HG03025 (cell line): ENCODE results near the gene KLHL15.
"Not testable (repeated sequence)": the region's sequence is repeated elsewhere in the genome, so short reads cannot be mapped to it uniquely, and the experiment has no call there.

ENCODE experiments used
- ATAC-seq: cut with Tn5 transposase; IDR thresholded peaks from one replicate; pipeline ENCODE4 v1.9.1; 2021; ENCODE audit warnings: mild to moderate bottlenecking, moderate library complexity; ENCODE audit not compliant: unreplicated experiment, low FRiP score

The KLHL15 gene, protein sequence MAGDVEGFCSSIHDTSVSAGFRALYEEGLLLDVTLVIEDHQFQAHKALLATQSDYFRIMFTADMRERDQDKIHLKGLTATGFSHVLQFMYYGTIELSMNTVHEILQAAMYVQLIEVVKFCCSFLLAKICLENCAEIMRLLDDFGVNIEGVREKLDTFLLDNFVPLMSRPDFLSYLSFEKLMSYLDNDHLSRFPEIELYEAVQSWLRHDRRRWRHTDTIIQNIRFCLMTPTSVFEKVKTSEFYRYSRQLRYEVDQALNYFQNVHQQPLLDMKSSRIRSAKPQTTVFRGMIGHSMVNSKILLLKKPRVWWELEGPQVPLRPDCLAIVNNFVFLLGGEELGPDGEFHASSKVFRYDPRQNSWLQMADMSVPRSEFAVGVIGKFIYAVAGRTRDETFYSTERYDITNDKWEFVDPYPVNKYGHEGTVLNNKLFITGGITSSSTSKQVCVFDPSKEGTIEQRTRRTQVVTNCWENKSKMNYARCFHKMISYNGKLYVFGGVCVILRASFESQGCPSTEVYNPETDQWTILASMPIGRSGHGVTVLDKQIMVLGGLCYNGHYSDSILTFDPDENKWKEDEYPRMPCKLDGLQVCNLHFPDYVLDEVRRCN

DNA sequence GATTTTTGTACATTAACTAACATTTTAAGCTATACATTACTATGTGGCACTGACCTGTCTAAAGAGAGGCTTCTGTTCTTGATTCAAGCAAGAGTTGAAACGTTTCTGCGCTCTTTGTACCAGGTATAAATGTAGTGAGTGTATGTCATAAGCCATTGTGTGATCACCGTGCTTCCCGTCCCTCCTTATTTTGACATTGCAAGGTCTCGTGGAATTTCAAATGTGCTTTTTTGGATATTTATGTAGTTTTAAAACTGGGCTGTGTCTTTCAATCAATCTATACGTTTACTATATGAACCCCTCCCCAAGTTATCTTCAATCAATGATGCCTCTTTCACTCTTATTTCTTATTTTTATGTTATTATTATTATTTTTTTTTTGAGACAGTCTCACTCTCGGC is at the start of gene KLHL15:
Gene KLHL15, minus strand, starts transcription at position 101 of the 400 bp plus-strand sequence. CDS start 20,493 bp downstream, outside the sequence.
- no peak for ATAC-seq

DNA sequence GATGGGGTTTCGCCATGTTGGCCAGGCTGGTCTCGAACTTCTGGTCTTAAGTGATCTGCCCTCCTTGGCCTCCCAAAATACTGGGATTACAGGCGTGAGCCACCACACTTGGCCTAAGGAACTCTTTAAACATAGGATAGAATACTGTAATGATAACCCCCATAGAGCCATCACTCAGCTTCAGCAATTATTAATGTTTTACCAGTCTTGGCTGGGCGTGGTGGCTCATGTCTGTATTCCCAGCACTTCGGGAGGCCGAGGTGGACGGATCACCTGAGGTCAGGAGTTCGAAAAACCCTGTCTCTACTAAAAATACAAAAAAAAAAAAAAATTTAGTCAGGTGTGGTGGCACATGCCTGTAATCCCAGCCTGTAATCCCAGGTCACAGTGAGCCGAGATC is 42.9 kb upstream of the KLHL15 start:
- no peak for ATAC-seq

DNA sequence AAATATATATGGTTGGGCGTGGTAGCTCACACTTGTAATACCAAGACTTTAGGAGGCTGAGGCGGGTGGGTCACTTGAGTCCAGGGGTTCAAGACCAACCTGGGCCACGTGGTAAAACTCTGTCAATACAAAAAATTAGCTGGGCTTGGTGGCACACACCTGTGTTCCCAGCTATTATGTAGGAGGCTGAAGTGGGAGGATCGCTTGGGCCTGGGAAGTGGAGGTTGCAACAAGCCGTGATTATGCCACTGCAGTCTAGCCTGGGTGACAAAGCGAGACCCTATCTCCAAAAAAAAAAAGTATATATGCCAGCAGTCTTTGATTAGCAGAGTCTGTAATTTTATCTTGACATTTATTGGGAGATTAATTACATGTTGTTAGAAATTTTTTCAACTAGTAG is 36.5 kb upstream of the KLHL15 start:
- no peak for ATAC-seq

DNA sequence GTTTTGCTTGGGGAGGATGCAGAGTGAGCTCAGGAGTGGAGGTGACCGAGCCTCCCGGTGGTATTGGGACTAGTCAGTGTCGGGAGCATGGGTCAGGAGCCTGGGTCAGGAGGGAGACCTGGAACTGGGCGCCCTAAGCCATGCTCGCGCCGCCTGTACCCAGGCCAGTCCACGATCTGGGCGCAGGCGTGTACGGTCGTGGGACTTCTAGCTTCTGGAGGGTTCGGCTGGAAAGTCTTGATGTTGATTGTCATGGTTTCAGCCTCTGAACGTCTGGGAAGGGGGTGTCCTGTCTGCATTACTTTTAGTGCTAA is 28.0 kb upstream of the KLHL15 start:
- ATAC-seq = peak; percentile 21

DNA sequence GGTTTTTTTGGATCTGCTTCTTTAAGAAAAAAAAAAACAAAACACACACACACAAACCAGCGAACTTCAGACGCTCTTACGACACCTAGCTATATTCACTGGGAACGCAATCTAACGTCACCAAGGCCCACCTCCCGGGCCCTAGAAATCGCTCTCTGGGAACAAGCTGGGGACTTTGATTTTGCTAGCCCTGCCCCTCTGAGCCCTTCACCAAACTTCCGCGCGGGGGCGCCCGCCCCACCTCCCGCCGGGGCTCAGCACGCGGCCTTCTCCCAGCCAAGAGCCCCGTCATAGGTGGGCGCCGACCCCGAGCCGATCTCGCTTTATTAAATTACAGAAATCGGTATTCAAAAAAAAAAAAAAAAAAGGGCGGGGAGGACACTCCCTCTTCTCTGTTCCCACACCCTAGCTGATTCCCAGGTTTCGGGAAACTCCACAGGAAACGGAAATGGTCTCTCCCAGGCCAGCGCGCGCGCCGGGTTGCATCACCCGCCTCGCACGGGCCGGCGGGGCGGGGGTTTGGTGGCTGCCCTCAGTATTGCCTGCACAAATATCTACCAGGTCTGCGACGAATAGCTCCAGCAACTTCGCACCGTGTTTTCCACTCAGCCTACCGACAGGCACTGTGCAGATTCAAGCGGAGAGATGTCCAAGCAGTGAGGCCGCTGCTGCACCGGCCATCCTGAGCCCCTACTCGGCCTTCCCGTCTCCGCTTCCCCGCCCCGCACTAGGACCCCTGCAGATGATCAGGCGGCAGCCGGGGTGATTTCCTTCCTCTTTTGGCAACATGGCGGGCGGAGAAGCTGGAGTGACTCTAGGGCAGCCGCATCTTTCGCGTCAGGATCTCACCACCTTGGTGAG is 27.4 kb upstream of the KLHL15 start, which contains the start of gene EIF2S3:
Gene EIF2S3, plus strand, starts transcription at position 775 of the 861 bp plus-strand sequence. Its CDS starts 13 bp downstream, at position 788.
- peak; percentile 87 for ATAC-seq

GRCh38 chrX:24050522-24051318 is 23.7 kb upstream of the KLHL15 start:
- not testable (repeated sequence) for ATAC-seq

GRCh38 chrX:24049643-24050042 is 22.7 kb upstream of the KLHL15 start:
- not testable (repeated sequence) for ATAC-seq

GRCh38 chrX:24046060-24046459 is 19.1 kb upstream of the KLHL15 start:
- not testable (repeated sequence) for ATAC-seq

DNA sequence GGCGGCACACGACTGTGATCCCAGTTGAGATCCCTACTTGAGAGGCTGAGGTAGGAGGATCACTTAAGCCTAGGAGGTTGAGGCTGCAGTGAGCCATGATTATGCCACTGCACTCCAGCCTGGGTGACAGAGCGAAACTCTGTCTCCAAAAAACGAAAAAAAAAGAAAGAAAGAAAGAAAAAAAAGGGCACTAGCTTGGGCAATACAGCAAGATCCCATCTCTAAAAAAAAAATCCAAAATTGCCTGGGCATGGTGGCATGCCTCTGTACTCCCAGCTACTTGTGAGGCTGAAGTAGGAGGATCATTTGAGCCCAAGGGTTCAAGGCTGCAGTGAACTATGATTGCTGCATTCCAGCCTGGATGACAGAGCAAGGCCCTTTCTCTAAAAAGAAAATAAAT is 10.7 kb upstream of the KLHL15 start:
- ATAC-seq = no peak

GRCh38 chrX:24034485-24034884 is 7.5 kb upstream of the KLHL15 start:
- ATAC-seq = no peak

GRCh38 chrX:24030597-24030996 is 3.6 kb upstream of the KLHL15 start:
- no peak for ATAC-seq

DNA sequence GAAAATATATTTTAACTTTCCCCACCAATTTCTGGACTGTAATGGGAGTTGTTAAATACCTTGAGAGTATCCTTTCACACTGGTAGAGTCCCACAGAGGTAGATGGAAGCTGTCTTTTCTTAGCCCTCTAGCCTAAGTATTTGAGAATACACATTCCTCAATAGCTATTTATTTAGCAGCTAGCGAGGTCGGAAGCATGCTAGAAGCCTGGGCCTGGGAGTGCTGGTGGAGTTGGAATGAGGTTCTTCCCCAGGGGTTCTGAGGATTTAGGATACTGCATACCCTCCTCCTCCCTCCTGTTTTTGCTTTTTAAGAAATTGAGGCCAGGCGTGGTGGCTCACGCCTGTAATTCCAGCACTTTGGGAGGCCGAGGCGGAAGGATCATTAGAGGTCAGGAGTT is 999 bp upstream of the KLHL15 start:
- no peak for ATAC-seq

- no peak for ATAC-seq
These were observed 554 bp downstream of the KLHL15 start for GRCh38 chrX:24026432-24026831.

DNA sequence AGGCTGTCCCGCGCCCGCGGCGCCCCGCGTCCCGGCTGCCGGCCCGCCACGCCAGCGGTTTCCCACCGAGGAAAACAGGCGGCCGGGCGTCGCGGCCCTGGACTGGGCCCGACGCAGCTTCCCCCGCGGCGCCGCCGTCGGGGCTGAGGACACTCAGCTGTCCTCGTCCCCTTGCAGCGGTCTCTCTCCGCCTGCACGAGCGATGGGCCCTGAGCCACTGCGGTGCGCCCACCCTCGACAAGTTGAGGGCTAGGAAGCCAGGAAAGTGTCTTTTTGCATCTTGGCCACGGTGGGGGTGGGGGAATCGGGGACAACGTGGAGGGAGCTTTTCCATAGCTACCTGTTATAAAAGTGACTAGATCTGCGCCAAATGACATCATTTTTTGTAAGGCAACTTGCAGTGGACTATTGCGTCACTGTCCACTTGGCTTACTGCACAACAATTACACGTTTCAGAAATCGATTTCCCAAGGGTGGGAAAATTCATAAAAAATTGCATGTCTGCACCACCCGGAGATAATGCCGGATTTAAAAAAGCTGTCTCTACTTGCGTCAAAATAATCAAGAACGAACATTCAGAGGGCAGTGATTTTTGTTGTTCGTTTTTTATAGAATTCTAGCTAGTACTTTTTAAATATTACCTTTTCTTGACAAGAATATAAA is 1.1 kb downstream of the KLHL15 start:
- peak; percentile 30 for ATAC-seq

GRCh38 chrX:24024819-24025740 is 1.9 kb downstream of the KLHL15 start:
- ATAC-seq = peak; percentile 84

DNA sequence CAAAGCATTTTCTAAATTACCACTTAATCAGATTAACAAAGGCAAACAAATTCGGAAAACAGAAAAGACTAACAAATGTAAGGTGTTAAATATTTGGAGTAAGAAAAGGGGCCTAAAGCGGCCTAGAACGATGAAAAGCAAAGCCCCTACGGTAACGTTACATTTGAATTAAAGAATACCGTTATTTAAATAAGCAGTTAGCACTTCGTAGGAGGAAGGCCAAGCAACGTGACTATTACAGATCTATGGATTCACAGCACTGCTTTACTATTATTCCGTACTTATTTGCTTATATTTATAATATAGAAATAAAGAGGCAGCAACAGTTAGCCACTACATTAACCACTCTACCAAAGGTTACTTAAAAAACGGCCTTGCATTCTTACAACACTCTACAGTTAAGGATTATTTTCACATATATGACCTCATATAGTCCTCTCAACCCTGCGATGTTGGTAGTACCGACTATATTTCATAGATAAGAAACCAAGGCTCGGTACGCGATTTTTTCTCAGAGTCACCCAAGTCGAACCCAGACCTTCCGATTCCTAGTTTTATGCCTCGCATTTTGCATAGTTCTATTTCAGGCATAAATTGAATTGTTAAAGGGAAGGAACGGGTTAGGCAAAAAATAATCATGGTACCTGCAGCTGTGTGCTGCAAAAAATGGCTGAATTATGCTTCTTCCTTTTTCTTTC is 2.9 kb downstream of the KLHL15 start:
- ATAC-seq = no peak

DNA sequence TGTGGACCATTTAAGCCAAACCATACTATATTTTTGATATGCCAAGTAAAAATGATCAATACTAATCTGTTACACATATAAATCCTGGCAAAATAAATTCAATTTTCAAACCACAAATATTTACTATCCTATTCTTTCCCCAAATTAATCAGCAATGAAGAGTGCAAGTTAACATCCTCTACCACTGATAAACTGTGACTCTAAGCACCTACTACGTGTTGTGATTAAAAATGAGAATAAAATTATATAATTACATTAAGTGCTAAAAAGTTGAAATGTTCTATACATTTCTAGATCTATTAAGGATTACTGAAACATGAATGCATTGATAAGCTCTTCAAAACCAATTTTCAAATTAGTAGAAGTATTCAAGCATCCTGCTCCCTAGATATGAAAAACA is 3.4 kb downstream of the KLHL15 start:
- ATAC-seq = no peak

DNA sequence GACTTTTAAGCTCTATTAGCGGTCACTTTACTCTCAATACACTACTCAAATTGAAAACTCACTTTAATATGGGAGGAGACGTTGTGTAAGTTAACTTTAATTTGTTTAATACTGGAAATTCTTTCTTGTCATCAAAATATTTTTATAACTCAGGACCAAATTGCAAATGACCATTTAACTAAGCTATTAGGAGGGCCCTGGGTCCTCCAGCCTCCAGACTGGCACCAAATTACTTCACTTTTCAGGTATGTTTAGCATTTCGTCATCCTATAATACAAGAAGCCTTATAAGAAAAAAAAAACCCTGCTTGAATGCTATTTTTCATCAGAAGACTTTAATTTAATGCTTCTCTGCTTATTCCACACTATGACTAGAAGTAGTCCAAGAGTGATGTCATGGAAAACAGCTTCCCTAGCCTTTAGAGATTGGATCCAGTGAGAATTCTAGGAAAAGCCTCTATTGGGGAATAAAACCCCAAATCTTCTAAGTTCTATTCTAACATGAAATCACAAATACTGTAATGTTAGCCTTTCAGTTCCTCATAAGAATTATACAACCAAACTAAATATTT is 6.6 kb downstream of the KLHL15 start:
- ATAC-seq = no peak
